GM21576 (cell line): Measurements from ENCODE around the gene TMEM174.
"Not testable (repeated sequence)": the region's sequence is repeated elsewhere in the genome, so short reads cannot be mapped to it uniquely, and the experiment has no call there.

Experiments used
- ATAC-seq: cut with Tn5 transposase; IDR thresholded peaks from one replicate; pipeline ENCODE4 v1.9.1; 2021; ENCODE audit warnings: mild to moderate bottlenecking, moderate library complexity; ENCODE audit not compliant: unreplicated experiment

TMEM174 gene

GRCh38 chr5:73192370-73192769, 19.4 kb downstream of the TMEM174 start:
- ATAC-seq = no peak

- no peak for ATAC-seq
These were observed 20.6 kb downstream of the TMEM174 start for GRCh38 chr5:73193592-73193991.

GRCh38 chr5:73196201-73196600, 23.2 kb downstream of the TMEM174 start:
- no peak for ATAC-seq

- no peak for ATAC-seq
These were observed 24.8 kb downstream of the TMEM174 start for GRCh38 chr5:73197637-73198257.

GRCh38 chr5:73198833-73199592, 26.0 kb downstream of the TMEM174 start:
- no peak for ATAC-seq

GRCh38 chr5:73199671-73200070, 26.7 kb downstream of the TMEM174 start:
- no peak for ATAC-seq

GRCh38 chr5:73201547-73202513, 28.8 kb downstream of the TMEM174 start:
- no peak for ATAC-seq

GRCh38 chr5:73204332-73204731, 31.3 kb downstream of the TMEM174 start:
- no peak for ATAC-seq

GRCh38 chr5:73204733-73205132, 31.7 kb downstream of the TMEM174 start:
- no peak for ATAC-seq

- no peak for ATAC-seq
These were observed 32.3 kb downstream of the TMEM174 start for GRCh38 chr5:73205305-73205704.

GRCh38 chr5:73207239-73207638, 34.2 kb downstream of the TMEM174 start:
- ATAC-seq = not testable (repeated sequence)

GRCh38 chr5:73209075-73209474, 36.1 kb downstream of the TMEM174 start:
- not testable (repeated sequence) for ATAC-seq

GRCh38 chr5:73212693-73213092, 39.7 kb downstream of the TMEM174 start:
- ATAC-seq = not testable (repeated sequence)

- no peak for ATAC-seq
These were observed 40.6 kb downstream of the TMEM174 start for GRCh38 chr5:73213566-73213998.

- ATAC-seq = no peak
These were observed 41.3 kb downstream of the TMEM174 start for GRCh38 chr5:73214306-73214705.

- no peak for ATAC-seq
These were observed 42.0 kb downstream of the TMEM174 start for GRCh38 chr5:73214996-73215395.

- ATAC-seq = no peak
These were observed 42.5 kb downstream of the TMEM174 start for GRCh38 chr5:73215531-73215890.

- no peak for ATAC-seq
These were observed 43.1 kb downstream of the TMEM174 start for GRCh38 chr5:73215891-73216610.

GRCh38 chr5:73218552-73219171, 45.7 kb downstream of the TMEM174 start:
- ATAC-seq = no peak

GRCh38 chr5:73219336-73219735, 46.3 kb downstream of the TMEM174 start:
- not testable (repeated sequence) for ATAC-seq
